ENCODE data around the gene FOLR1.
"Not testable (repeated sequence)": the region's sequence is repeated elsewhere in the genome, so short reads cannot be mapped to it uniquely, and the experiment has no call there.

DNA sequence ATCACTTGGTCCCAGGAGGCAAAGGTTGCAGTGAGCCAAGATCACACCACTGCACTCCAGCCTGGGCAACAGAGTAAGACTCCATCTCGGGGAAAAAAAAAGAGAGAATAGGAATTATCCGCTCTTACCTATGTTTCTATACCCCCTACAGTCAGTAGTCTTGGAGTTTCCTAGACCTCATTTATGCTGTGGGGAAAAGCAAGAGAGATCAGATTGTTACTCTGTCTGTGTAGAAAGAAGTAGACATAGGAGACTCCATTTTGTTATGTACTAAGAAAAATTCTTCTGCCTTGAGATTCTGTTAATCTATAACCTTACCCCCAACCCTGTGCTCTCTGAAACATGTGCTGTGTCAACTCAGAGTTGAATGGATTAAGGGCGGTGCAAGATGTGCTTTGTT is 27.8 kb upstream of the FOLR1 start:
- TF ChIP-seq POLR2A (IDR thresholded peaks at IDR 0.05; ENCODE audit: low read depth, low read length); TAF1 (IDR thresholded peaks at IDR 0.05; ENCODE audit: borderline replicate concordance, low read depth, low read length); POLR2AphosphoS5 (IDR thresholded peaks at IDR 0.05; ENCODE audit: low read depth, low read length): not testable (repeated sequence)
